ENCODE measurements around the gene UFC1. TPM values are rescaled to one million over a fixed set of nuclear protein-coding genes. Genes with fewer than 3 reads are reported as not detected.
A peak's percentile ranks its signal among the peaks of the same experiment; 100 is the strongest.

UFC1 gene
- total and polyA plus RNA-seq, 2 donors (not counting 1 experiment from before 2014, with no cell fraction given), result 91.0 to 128 TPM

- no peak for DNase-seq
- Histone ChIP-seq H2AFZ (ENCODE audit: insufficient read depth, low read depth, low read length, poor library complexity, severe bottlenecking) (no peak overlapping the region), H3K79me2 (ENCODE audit: control insufficient read depth, insufficient read depth, low read length) (peaks cover 19% of the 10 kb centered on the region), H3K36me3 (replicated peaks in 1 of 2; ENCODE audit: control extremely low read depth in 1 of 2, control insufficient read depth in 1 of 2, extremely low read depth in 1 of 2, insufficient read depth in 2 of 2, low read length in 1 of 2) (peaks cover 3 to 50% of the 10 kb centered on the region in 2 experiments), H3K4me2 (replicated peaks; ENCODE audit: low read depth, low read length, poor library complexity, severe bottlenecking) (no peak overlapping the region), H4K20me1 (ENCODE audit: control insufficient read depth, insufficient read depth, low read length, poor library complexity, severe bottlenecking) (peaks cover 5% of the 10 kb centered on the region), H3K4me1 (ENCODE audit: control insufficient read depth in 2 of 2, insufficient read depth in 2 of 2, low read length in 2 of 2) (peaks cover 14 to 27% of the 10 kb centered on the region in 2 donors), H3K27ac (ENCODE audit: low read length in 2 of 2) (no peak overlapping the region), H3K27me3 (replicated peaks in 1 of 4; ENCODE audit: control extremely low read depth in 1 of 4, control insufficient read depth in 3 of 4, insufficient read depth in 4 of 4, low read length in 3 of 4) (no peaks in the 10 kb centered on the region), H3K9me3 (ENCODE audit: control extremely low read depth in 1 of 3, control insufficient read depth in 2 of 3, insufficient read depth in 1 of 3, low read length in 2 of 3) (no peaks in the 10 kb centered on the region), H3K4me3 (ENCODE audit: control extremely low read depth in 1 of 5, extremely low read depth in 1 of 5, insufficient read depth in 1 of 5, low read depth in 2 of 5, low read length in 4 of 5) (no peak overlapping the region), H3K9ac (ENCODE audit: low read length) (no peak overlapping the region)
- H3K9me3 Mint-ChIP-seq (ENCODE audit: insufficient read depth), result no peaks in the 10 kb centered on the region
- intact Hi-C loops (cut with micrococcal nuclease), result no loop called here
- no peak overlapping the region for H3K27ac Mint-ChIP-seq
- no peak for ATAC-seq (ENCODE audit: low read depth)
- ChIA-PET POLR2A (no interaction called here), CTCF (interaction anchor here (1.0 to 4.8 kb wide), 2 partner anchors 57 to 214 kb away, joined by 3 to 37 read pairs; partner anchors contain the start of gene TOMM40L)
- H3K27me3 Mint-ChIP-seq, result no peaks in the 10 kb centered on the region
- H3K4me3 Mint-ChIP-seq, result peak overlapping the region; percentile 68
- H3K4me1 Mint-ChIP-seq, result peaks cover 35% of the 10 kb centered on the region
- WGBS (ENCODE audit: insufficient coverage), result 99% methylated on average over 7 of the region's 9 CpGs
- no peak for TF ChIP-seq EZH2 (IDR thresholded peaks at IDR 0.05; ENCODE audit: borderline replicate concordance, insufficient read depth, low read depth, low read length, poor library complexity, severe bottlenecking)
- no peak for TF ChIP-seq CTCF (IDR thresholded peaks at IDR 0.05)
These were observed 15.1 kb downstream of the UFC1 start for GRCh38 chr1:161168906-161169305.

- Histone ChIP-seq H2AFZ (ENCODE audit: insufficient read depth, low read depth, low read length, poor library complexity, severe bottlenecking) (no peak overlapping the region), H3K4me1 (ENCODE audit: control insufficient read depth in 2 of 2, insufficient read depth in 2 of 2, low read length in 2 of 2) (peaks cover 17 to 25% of the 10 kb centered on the region in 2 donors), H3K9me3 (ENCODE audit: control extremely low read depth in 1 of 3, control insufficient read depth in 2 of 3, insufficient read depth in 1 of 3, low read length in 2 of 3) (no peaks in the 10 kb centered on the region), H3K4me2 (replicated peaks; ENCODE audit: low read depth, low read length, poor library complexity, severe bottlenecking) (no peak overlapping the region), H3K36me3 (replicated peaks in 1 of 2; ENCODE audit: control extremely low read depth in 1 of 2, control insufficient read depth in 1 of 2, extremely low read depth in 1 of 2, insufficient read depth in 2 of 2, low read length in 1 of 2) (peaks cover 3 to 65% of the 10 kb centered on the region in 2 experiments), H3K27me3 (replicated peaks in 1 of 4; ENCODE audit: control extremely low read depth in 1 of 4, control insufficient read depth in 3 of 4, insufficient read depth in 4 of 4, low read length in 3 of 4) (no peaks in the 10 kb centered on the region), H3K27ac (ENCODE audit: low read length in 2 of 2) (no peak overlapping the region), H3K79me2 (ENCODE audit: control insufficient read depth, insufficient read depth, low read length) (peaks cover 34% of the 10 kb centered on the region), H4K20me1 (ENCODE audit: control insufficient read depth, insufficient read depth, low read length, poor library complexity, severe bottlenecking) (peaks cover 7% of the 10 kb centered on the region), H3K4me3 (ENCODE audit: control extremely low read depth in 1 of 5, extremely low read depth in 1 of 5, insufficient read depth in 1 of 5, low read depth in 2 of 5, low read length in 4 of 5) (no peak overlapping the region), H3K9ac (ENCODE audit: low read length) (no peak overlapping the region)
- POLR2A ChIA-PET, result no interaction called here
- H3K27ac Mint-ChIP-seq, result no peak overlapping the region
- DNase-seq (no peak), ATAC-seq (ENCODE audit: low read depth) (no peak)
- no peak for TF ChIP-seq EZH2 (IDR thresholded peaks at IDR 0.05; ENCODE audit: borderline replicate concordance, insufficient read depth, low read depth, low read length, poor library complexity, severe bottlenecking)
- TF ChIP-seq CTCF (IDR thresholded peaks at IDR 0.05), result no peak
- H3K27me3 Mint-ChIP-seq, result no peaks in the 10 kb centered on the region
- CTCF ChIA-PET, result interaction anchor here (0.9 to 1.2 kb wide), 4 partner anchors 13 to 54 kb away, joined by 3 to 5 read pairs (median 4); partner anchors contain the start of gene TOMM40L
- WGBS (ENCODE audit: insufficient coverage), result 100% methylated on average over 1 of the region's 5 CpGs
- H3K4me1 Mint-ChIP-seq, result peaks cover 40% of the 10 kb centered on the region
- no peak overlapping the region for H3K4me3 Mint-ChIP-seq
- H3K9me3 Mint-ChIP-seq (ENCODE audit: insufficient read depth), result no peaks in the 10 kb centered on the region
- intact Hi-C loops (cut with micrococcal nuclease), result no loop called here
These were observed 17.4 kb downstream of the UFC1 start for GRCh38 chr1:161171191-161171590.
